ENCODE results near the gene TECTB.
A peak's percentile ranks its signal among the peaks of the same experiment; 100 is the strongest.

The TECTB gene

GRCh38 chr10:112313911-112314310 lies 30.7 kb downstream of the TECTB start:
- no peaks in the 10 kb centered on the region for H3K36me3 ChIP-seq
- H3K27ac ChIP-seq = no peak overlapping the region
- H3K4me3 ChIP-seq = no peak overlapping the region
- H4K20me1 ChIP-seq = no peaks in the 10 kb centered on the region
- no peak for TF ChIP-seq Cebpa-rat (IDR thresholded peaks at IDR 0.05)
- no peak overlapping the region; a peak in 1 of 22 replicates for H3K9ac ChIP-seq
- peaks cover 0 to 5% (median 0%) of the 10 kb centered on the region in 10 experiments; a peak in 1 of 20 replicates for H3K4me1 ChIP-seq
- H3K27me3 ChIP-seq = no peaks in the 10 kb centered on the region
- H3K9me3 ChIP-seq (replicated peaks in 1 of 11) = no peaks in the 10 kb centered on the region
- H3K4me2 ChIP-seq = no peak overlapping the region

DNA sequence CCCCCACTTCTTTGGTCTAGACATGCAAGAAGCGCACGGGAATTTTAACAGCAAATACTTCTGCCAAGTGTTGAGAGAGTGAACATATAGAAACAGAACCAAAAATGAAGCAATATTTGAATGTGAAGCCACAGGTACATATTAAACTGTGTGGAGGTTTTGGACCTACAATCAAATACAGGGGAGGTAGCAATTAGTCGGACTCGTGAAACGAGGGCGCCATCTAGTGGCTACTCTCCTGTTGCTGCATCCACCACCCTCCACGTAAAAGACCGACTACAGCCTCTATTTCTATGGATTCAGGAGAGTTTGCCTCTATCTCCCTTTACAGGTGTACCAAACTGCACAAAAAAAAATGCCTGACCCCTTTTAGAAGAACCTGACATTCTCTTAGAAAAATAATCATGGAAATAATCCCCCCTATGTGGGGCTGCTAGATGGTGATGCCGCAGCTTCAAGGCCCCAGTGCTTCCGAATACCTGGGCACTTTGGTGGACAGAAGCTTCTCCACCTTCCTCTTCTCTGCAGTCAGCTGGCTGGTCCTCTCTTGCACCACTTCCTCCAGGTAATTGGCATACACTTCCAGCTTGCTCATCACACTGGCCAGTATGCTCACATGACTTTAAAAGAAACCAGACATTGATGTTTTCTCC lies 31.7 kb downstream of the TECTB start:
- H3K9ac ChIP-seq = no peak overlapping the region
- no peak overlapping the region for H3K4me3 ChIP-seq
- H3K4me1 ChIP-seq = peaks cover 0 to 5% (median 0%) of the 10 kb centered on the region in 10 experiments; a peak in 1 of 20 replicates
- no peak overlapping the region for H3K4me2 ChIP-seq
- H4K20me1 ChIP-seq = no peaks in the 10 kb centered on the region
- H3K36me3 ChIP-seq = no peaks in the 10 kb centered on the region
- TF ChIP-seq Cebpa-rat (IDR thresholded peaks at IDR 0.05) = no peak
- H3K27me3 ChIP-seq = no peaks in the 10 kb centered on the region
- H3K27ac ChIP-seq = no peak overlapping the region
- H3K9me3 ChIP-seq (replicated peaks in 1 of 11) = no peaks in the 10 kb centered on the region

- Histone ChIP-seq H3K36me3 (no peaks in the 10 kb centered on the region), H3K4me3 (no peak overlapping the region), H3K9ac (no peak overlapping the region), H3K27me3 (no peaks in the 10 kb centered on the region), H3K4me1 (peaks cover 0 to 15% (median 2%) of the 10 kb centered on the region in 10 experiments; a peak in 7 of 20 replicates), H3K27ac (no peak overlapping the region), H4K20me1 (no peaks in the 10 kb centered on the region), H3K4me2 (no peak overlapping the region), H3K9me3 (replicated peaks in 1 of 11) (no peaks in the 10 kb centered on the region)
- no peak for TF ChIP-seq Cebpa-rat (IDR thresholded peaks at IDR 0.05)
Observed at GRCh38 chr10:112327678-112328077, 44.5 kb downstream of the TECTB start.

DNA sequence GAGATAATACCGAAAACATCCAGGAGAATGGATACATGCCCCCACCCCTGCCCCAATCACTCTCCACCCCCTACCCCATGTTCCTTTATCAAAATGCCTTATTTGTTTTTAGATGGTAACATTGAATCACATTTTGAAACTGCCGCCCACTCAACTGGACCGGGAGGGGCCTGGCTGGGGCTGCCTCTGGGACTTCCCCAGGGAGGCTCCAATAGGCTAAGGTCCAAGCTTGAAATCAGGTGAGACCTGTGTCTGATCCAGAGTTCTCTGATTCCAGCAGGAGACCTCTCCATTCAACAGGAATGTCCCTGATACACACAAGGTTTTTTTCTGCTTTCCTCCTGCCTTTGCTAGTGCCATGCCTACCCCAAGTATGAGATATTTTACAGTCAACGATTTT lies 47.0 kb downstream of the TECTB start:
- Histone ChIP-seq H3K27me3 (no peaks in the 10 kb centered on the region), H3K9me3 (replicated peaks in 1 of 11) (no peaks in the 10 kb centered on the region), H3K4me2 (peak overlapping the region in 1 of 11 experiments; percentile 47; a peak in 3 of 22 replicates), H3K4me3 (no peak overlapping the region), H3K9ac (no peak overlapping the region), H3K27ac (no peak overlapping the region), H4K20me1 (no peaks in the 10 kb centered on the region), H3K4me1 (peaks cover 0 to 16% (median 2%) of the 10 kb centered on the region in 10 experiments; a peak in 7 of 20 replicates), H3K36me3 (no peaks in the 10 kb centered on the region)
- no peak for TF ChIP-seq Cebpa-rat (IDR thresholded peaks at IDR 0.05)

- Histone ChIP-seq H3K4me2 (peak overlapping the region in 3 of 11 experiments; percentile 10 to 47 (median 31); a peak in 5 of 22 replicates), H3K4me1 (peaks cover 0 to 21% (median 3%) of the 10 kb centered on the region in 10 experiments; a peak in 8 of 20 replicates), H3K9me3 (replicated peaks in 1 of 11) (no peaks in the 10 kb centered on the region), H3K4me3 (no peak overlapping the region), H3K36me3 (no peaks in the 10 kb centered on the region), H3K9ac (no peak overlapping the region), H4K20me1 (no peaks in the 10 kb centered on the region), H3K27ac (no peak overlapping the region), H3K27me3 (no peaks in the 10 kb centered on the region)
- no peak for TF ChIP-seq Cebpa-rat (IDR thresholded peaks at IDR 0.05)
Observed at GRCh38 chr10:112330607-112331160, 47.5 kb downstream of the TECTB start.

DNA sequence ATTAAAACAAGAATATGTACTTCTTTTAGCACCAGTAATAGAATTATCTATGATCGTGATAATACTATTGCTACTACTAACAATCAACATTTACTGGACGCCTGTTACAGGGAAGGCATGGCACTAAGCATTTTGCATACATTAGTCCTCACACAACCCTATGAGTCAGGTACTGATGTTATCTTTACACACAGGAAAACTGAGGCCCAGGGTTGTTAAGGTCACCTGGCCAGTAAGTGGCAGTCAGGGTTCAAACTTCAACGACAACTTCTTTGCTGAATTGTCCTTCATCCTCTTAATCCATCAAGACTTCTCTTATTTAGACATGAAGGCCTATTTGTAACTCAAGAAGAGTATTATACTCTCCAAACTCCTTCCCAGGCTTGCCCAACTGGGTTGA lies 48.8 kb downstream of the TECTB start:
- Histone ChIP-seq H3K4me3 (no peak overlapping the region), H3K9me3 (replicated peaks in 1 of 11) (no peaks in the 10 kb centered on the region), H3K27ac (no peak overlapping the region), H4K20me1 (no peaks in the 10 kb centered on the region), H3K4me1 (peaks cover 0 to 26% (median 4%) of the 10 kb centered on the region in 10 experiments; a peak in 8 of 20 replicates), H3K36me3 (no peaks in the 10 kb centered on the region), H3K4me2 (no peak overlapping the region), H3K27me3 (no peaks in the 10 kb centered on the region), H3K9ac (no peak overlapping the region)
- no peak for TF ChIP-seq Cebpa-rat (IDR thresholded peaks at IDR 0.05)

DNA sequence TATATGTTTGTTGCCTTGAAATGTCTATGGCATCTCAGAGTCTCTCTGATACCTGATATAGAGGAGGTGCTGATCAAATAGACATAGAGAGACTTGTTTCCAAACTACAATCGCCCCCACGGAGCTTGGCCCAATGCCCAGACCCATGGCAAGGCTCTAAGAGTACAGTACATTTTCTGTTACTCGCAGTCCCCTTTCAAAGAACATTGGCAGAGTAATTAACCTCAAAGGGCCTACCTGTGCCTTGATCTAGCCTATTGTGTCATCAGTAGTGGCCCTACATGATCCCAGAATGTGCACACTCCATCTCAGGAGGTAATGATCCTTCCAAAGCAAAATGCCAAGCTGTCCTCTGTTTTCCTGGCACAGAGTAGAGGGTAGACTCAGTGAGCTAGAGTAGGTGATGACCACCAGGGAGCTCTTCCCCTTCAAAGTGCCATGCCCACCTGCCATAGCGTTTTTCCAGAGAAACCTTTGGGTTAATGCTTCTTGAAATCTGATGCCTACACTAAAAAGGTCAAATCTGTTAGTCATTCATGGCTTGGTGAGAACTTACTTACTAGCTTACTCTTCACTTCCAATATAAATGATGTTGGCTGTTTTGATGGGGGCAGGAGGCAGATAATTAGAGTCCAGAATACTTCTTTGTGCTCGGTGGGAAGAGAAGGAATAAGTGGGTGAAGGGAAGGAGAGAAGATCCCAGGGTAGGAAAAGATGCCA lies 49.5 kb downstream of the TECTB start:
- no peaks in the 10 kb centered on the region for H3K9me3 ChIP-seq (replicated peaks in 1 of 11)
- H4K20me1 ChIP-seq = no peaks in the 10 kb centered on the region
- H3K4me2 ChIP-seq = no peak overlapping the region
- no peaks in the 10 kb centered on the region for H3K36me3 ChIP-seq
- no peak overlapping the region for H3K4me3 ChIP-seq
- H3K27me3 ChIP-seq = no peaks in the 10 kb centered on the region
- no peak overlapping the region for H3K27ac ChIP-seq
- no peak overlapping the region for H3K9ac ChIP-seq
- H3K4me1 ChIP-seq = peaks cover 0 to 26% (median 4%) of the 10 kb centered on the region in 10 experiments; a peak in 8 of 20 replicates
- TF ChIP-seq Cebpa-rat (IDR thresholded peaks at IDR 0.05) = no peak

DNA sequence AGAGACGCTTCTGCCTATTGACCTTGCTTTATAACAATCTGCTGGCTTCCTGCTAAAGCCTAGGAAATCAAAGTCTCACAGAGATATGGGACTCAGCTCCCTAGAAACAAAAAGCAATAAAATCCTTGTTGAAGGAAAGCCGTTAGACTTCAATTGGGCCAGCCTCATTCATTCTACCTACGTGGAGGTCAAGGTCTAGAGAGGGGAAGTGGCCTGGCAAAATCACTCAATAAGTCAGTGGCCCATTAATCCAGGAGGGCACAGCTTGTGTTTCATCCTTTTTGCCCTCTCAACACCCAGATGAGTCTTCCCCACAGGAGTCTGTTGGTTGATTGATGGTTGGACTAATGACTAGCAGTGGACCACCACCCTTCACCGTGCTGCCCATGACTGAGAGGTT lies 50.3 kb downstream of the TECTB start:
- H3K27ac ChIP-seq = no peak overlapping the region
- no peaks in the 10 kb centered on the region for H3K27me3 ChIP-seq
- H3K4me2 ChIP-seq = no peak overlapping the region
- H3K9me3 ChIP-seq (replicated peaks in 1 of 11) = no peaks in the 10 kb centered on the region
- no peak for TF ChIP-seq Cebpa-rat (IDR thresholded peaks at IDR 0.05)
- H3K4me1 ChIP-seq = peaks cover 0 to 26% (median 4%) of the 10 kb centered on the region in 10 experiments; a peak in 8 of 20 replicates
- no peaks in the 10 kb centered on the region for H4K20me1 ChIP-seq
- no peak overlapping the region for H3K4me3 ChIP-seq
- no peaks in the 10 kb centered on the region for H3K36me3 ChIP-seq
- no peak overlapping the region for H3K9ac ChIP-seq

GRCh38 chr10:112335111-112335867 lies 52.1 kb downstream of the TECTB start:
- no peak overlapping the region for H3K27ac ChIP-seq
- no peak overlapping the region for H3K9ac ChIP-seq
- H3K4me2 ChIP-seq = peak overlapping the region in 3 of 11 experiments; percentile 2 to 8 (median 8); a peak in 2 of 22 replicates
- H3K36me3 ChIP-seq = no peaks in the 10 kb centered on the region
- H3K9me3 ChIP-seq (replicated peaks in 1 of 11) = no peaks in the 10 kb centered on the region
- no peak for TF ChIP-seq Cebpa-rat (IDR thresholded peaks at IDR 0.05)
- no peaks in the 10 kb centered on the region for H3K27me3 ChIP-seq
- peaks cover 0 to 21% (median 4%) of the 10 kb centered on the region in 10 experiments; a peak in 8 of 20 replicates for H3K4me1 ChIP-seq
- H4K20me1 ChIP-seq = no peaks in the 10 kb centered on the region
- no peak overlapping the region for H3K4me3 ChIP-seq

Data from BLaER1 treated with 17β-estradiol and CSF1 and Interleukin-3, amounts not matched to agents 10 nM and 100 nM (cell line).